Measurements from ENCODE around the gene ACADS.

ACADS gene

DNA sequence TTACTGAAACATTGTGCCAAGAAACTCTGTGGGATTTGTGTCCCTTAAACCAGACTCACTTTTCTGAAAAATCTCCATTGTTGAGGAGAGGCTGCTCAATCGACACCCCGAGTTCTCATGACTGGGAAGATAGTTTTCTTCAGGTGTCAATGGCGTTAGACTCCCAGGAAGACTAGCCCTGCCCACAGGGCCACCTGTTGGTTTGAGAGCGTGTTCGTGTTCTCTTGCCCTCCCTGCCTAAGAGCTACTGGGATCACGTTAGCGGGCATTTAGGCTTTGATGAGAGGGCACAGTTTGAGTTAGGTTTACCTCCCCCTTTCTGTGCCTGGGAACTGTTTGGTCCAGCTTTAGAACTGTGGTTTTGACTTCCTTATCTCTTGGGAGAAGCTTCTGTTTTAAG lies 26.1 kb upstream of the ACADS start:
- Histone ChIP-seq H3K27me3 (replicated peaks; ENCODE audit: insufficient read depth, low read length) (no peaks in the 10 kb centered on the region), H3K27ac (ENCODE audit: low read length) (no peak overlapping the region), H3K36me3 (replicated peaks; ENCODE audit: insufficient read depth, low read length) (no peaks in the 10 kb centered on the region)

DNA sequence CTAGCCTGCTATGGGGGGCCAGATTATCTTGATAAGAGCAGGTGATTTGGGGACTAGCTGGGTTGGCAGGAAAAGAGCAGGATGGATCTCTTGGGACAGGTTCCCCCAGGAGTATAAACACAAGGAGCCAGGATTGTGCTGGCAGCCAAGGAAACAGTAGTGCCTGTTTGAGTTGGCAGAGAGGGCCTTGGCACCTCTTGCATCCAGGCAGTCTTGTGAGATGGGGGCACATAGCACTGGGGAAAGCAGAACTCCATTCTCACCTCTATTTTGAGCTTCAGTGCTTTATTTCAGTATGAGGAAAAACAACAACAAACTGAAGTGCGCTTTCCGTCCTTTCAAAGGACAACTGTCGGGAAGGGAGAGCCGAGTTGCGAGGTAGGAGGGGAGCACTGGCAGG lies 24.7 kb upstream of the ACADS start:
- H3K9me3 ChIP-seq (replicated peaks; ENCODE audit: insufficient read depth, low read length) = no peaks in the 10 kb centered on the region
- H3K79me2 ChIP-seq (ENCODE audit: low read length) = no peaks in the 10 kb centered on the region
- H4K20me1 ChIP-seq (ENCODE audit: insufficient read depth, low read length) = no peaks in the 10 kb centered on the region
- DNase-seq = no peak
- no peaks in the 10 kb centered on the region for H3K4me1 ChIP-seq (ENCODE audit: low read length)
- no peak overlapping the region for H3K9ac ChIP-seq (ENCODE audit: low read length)
- H3K27ac ChIP-seq (ENCODE audit: low read length) = no peak overlapping the region
- H3K9me2 ChIP-seq (replicated peaks; ENCODE audit: insufficient read depth, low read length) = no peaks in the 10 kb centered on the region
- H2AFZ ChIP-seq (ENCODE audit: low read length) = no peak overlapping the region
- TF ChIP-seq EZH2phosphoT487 (IDR thresholded peaks at IDR 0.05; ENCODE audit: low read length) (no peak), EZH2 (optimal IDR thresholded peaks at IDR 0.05; ENCODE audit: low read depth, low read length) (no peak)
- TF ChIP-seq, protein P1, sequence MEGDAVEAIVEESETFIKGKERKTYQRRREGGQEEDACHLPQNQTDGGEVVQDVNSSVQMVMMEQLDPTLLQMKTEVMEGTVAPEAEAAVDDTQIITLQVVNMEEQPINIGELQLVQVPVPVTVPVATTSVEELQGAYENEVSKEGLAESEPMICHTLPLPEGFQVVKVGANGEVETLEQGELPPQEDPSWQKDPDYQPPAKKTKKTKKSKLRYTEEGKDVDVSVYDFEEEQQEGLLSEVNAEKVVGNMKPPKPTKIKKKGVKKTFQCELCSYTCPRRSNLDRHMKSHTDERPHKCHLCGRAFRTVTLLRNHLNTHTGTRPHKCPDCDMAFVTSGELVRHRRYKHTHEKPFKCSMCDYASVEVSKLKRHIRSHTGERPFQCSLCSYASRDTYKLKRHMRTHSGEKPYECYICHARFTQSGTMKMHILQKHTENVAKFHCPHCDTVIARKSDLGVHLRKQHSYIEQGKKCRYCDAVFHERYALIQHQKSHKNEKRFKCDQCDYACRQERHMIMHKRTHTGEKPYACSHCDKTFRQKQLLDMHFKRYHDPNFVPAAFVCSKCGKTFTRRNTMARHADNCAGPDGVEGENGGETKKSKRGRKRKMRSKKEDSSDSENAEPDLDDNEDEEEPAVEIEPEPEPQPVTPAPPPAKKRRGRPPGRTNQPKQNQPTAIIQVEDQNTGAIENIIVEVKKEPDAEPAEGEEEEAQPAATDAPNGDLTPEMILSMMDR (IDR thresholded peaks at IDR 0.05; ENCODE audit: low read length) = no peak
- no peak overlapping the region for H3K4me3 ChIP-seq (ENCODE audit: low read length)
- no peaks in the 10 kb centered on the region for H3K27me3 ChIP-seq (replicated peaks; ENCODE audit: insufficient read depth, low read length)
- no peak overlapping the region for H3K4me2 ChIP-seq (ENCODE audit: low read depth, low read length)
- no peaks in the 10 kb centered on the region for H3F3A ChIP-seq (ENCODE audit: insufficient read depth, low read length)
- H3K36me3 ChIP-seq (replicated peaks; ENCODE audit: insufficient read depth, low read length) = no peaks in the 10 kb centered on the region

More for the DNA sequence above, 26.1 kb upstream of the ACADS start:
- Histone ChIP-seq H3K4me1 (ENCODE audit: low read length) (no peaks in the 10 kb centered on the region), H4K20me1 (ENCODE audit: insufficient read depth, low read length) (no peaks in the 10 kb centered on the region), H3K4me3 (ENCODE audit: low read length) (no peak overlapping the region), H3K4me2 (ENCODE audit: low read depth, low read length) (no peak overlapping the region), H2AFZ (ENCODE audit: low read length) (no peak overlapping the region), H3K9ac (ENCODE audit: low read length) (no peak overlapping the region), H3F3A (ENCODE audit: insufficient read depth, low read length) (no peaks in the 10 kb centered on the region), H3K9me3 (replicated peaks; ENCODE audit: insufficient read depth, low read length) (no peaks in the 10 kb centered on the region), H3K9me2 (replicated peaks; ENCODE audit: insufficient read depth, low read length) (no peaks in the 10 kb centered on the region), H3K79me2 (ENCODE audit: low read length) (no peaks in the 10 kb centered on the region)
- TF ChIP-seq EZH2phosphoT487 (IDR thresholded peaks at IDR 0.05; ENCODE audit: low read length) (no peak), EZH2 (optimal IDR thresholded peaks at IDR 0.05; ENCODE audit: low read depth, low read length) (no peak)
- TF ChIP-seq, protein P1 (IDR thresholded peaks at IDR 0.05; ENCODE audit: low read length) = no peak
- no peak for DNase-seq

DNA sequence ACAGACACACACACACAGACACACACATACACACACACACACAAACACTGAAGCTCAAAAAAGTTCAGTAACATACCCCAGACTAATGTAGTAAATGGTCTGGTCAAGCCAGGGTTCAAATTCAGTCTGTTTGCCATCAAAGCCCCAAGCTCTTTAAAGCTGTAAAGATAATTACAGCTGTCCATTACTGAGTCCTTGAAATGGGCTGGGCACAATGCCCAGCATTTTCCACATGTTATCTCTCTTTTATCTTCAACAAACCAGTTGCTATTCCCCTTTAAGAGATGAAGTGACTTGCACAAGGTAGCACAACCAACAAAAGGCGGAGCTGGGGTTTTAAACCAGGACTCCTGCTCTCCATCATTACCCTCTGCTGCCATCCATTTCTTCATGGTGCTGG lies 23.0 kb upstream of the ACADS start:
- no peak overlapping the region for H3K4me2 ChIP-seq (ENCODE audit: low read depth, low read length)
- no peak overlapping the region for H3K27ac ChIP-seq (ENCODE audit: low read length)
- no peak for DNase-seq
- H3K4me3 ChIP-seq (ENCODE audit: low read length) = no peak overlapping the region
- no peak overlapping the region for H2AFZ ChIP-seq (ENCODE audit: low read length)
- H3F3A ChIP-seq (ENCODE audit: insufficient read depth, low read length) = no peaks in the 10 kb centered on the region
- no peaks in the 10 kb centered on the region for H3K4me1 ChIP-seq (ENCODE audit: low read length)
- no peak for TF ChIP-seq EZH2 (optimal IDR thresholded peaks at IDR 0.05; ENCODE audit: low read depth, low read length)
- TF ChIP-seq, protein P1 (IDR thresholded peaks at IDR 0.05; ENCODE audit: low read length) = no peak
- TF ChIP-seq EZH2phosphoT487 (IDR thresholded peaks at IDR 0.05; ENCODE audit: low read length) = no peak
- no peaks in the 10 kb centered on the region for H3K36me3 ChIP-seq (replicated peaks; ENCODE audit: insufficient read depth, low read length)
- H3K79me2 ChIP-seq (ENCODE audit: low read length) = no peaks in the 10 kb centered on the region
- H3K9ac ChIP-seq (ENCODE audit: low read length) = no peak overlapping the region
- H3K9me3 ChIP-seq (replicated peaks; ENCODE audit: insufficient read depth, low read length) = no peaks in the 10 kb centered on the region
- H3K27me3 ChIP-seq (replicated peaks; ENCODE audit: insufficient read depth, low read length) = no peaks in the 10 kb centered on the region
- no peaks in the 10 kb centered on the region for H4K20me1 ChIP-seq (ENCODE audit: insufficient read depth, low read length)
- H3K9me2 ChIP-seq (replicated peaks; ENCODE audit: insufficient read depth, low read length) = no peaks in the 10 kb centered on the region

All from MM.1S (cell line).